H9 (cell line): ENCODE measurements around the gene SUFU. TPM values are rescaled to one million over a fixed set of nuclear protein-coding genes. Genes with fewer than 3 reads are reported as not detected.

Experiments used
- DNase-seq: peaks from one replicate; pipeline ENCODE4 v3.0.0-alpha.2; 2017
- H2AFZ ChIP-seq: one replicate; pipeline ENCODE4 v1.6.1; 2013; ENCODE audit warnings: mild to moderate bottlenecking, low read length, control low read depth, moderate library complexity
- H2AK5ac ChIP-seq: 2 replicates; pipeline ENCODE4 v1.6.1; 2013; ENCODE audit warnings: low read length, control low read depth, mixed read lengths; ENCODE audit not compliant: insufficient read length
- H2BK120ac ChIP-seq: one replicate; pipeline ENCODE4 v1.6.1; 2013; ENCODE audit warnings: low read depth, mild to moderate bottlenecking, low read length, control low read depth, inconsistent platforms; ENCODE audit not compliant: poor library complexity, severe bottlenecking
- H2BK12ac ChIP-seq: 2 replicates; pipeline ENCODE4 v1.6.1; 2013; ENCODE audit warnings: low read length, control low read depth, mixed read lengths, low read depth; ENCODE audit not compliant: insufficient read length
- H2BK15ac ChIP-seq: 2 replicates; pipeline ENCODE4 v1.6.1; 2013; ENCODE audit warnings: low read depth, low read length, control low read depth
- H2BK20ac ChIP-seq: one replicate; pipeline ENCODE4 v1.6.1; 2013; ENCODE audit warnings: low read depth, mild to moderate bottlenecking, low read length, control low read depth, inconsistent platforms; ENCODE audit not compliant: poor library complexity, severe bottlenecking
- H2BK5ac ChIP-seq: 2 replicates; pipeline ENCODE4 v1.6.1; 2013; ENCODE audit warnings: low read length, control low read depth, mixed read lengths; ENCODE audit not compliant: insufficient read length
- H3K14ac ChIP-seq: 2 replicates; pipeline ENCODE4 v1.6.1; 2013; ENCODE audit warnings: low read length, control low read depth; ENCODE audit not compliant: insufficient read depth
- H3K18ac ChIP-seq: 2 replicates; pipeline ENCODE4 v1.6.1; 2013; ENCODE audit warnings: low read depth, mild to moderate bottlenecking, mixed read lengths, low read length, control low read depth; ENCODE audit not compliant: insufficient read length
- H3K23ac ChIP-seq: 2 replicates; pipeline ENCODE4 v1.6.1; 2013; ENCODE audit warnings: low read length, control low read depth, mixed read lengths, low read depth; ENCODE audit not compliant: insufficient read length
- H3K23me2 ChIP-seq: 2 replicates; pipeline ENCODE4 v1.6.1; 2013; ENCODE audit warnings: low read depth, mild to moderate bottlenecking, mixed read lengths, low read length, control low read depth; ENCODE audit not compliant: insufficient read length, poor library complexity, severe bottlenecking
- H3K27ac ChIP-seq: 2 replicates; pipeline ENCODE4 v1.5.1; 2013; ENCODE audit warnings: low read length, control low read depth, mixed read lengths, low read depth; ENCODE audit not compliant: insufficient read length
- H3K27me3 ChIP-seq: 2 replicates; pipeline ENCODE4 v1.6.1; 2013; ENCODE audit warnings: low read length, control low read depth, inconsistent platforms; ENCODE audit not compliant: insufficient read depth
- H3K4ac ChIP-seq: 2 replicates; pipeline ENCODE4 v1.6.1; 2013; ENCODE audit warnings: low read depth, mild to moderate bottlenecking, control low read depth, inconsistent platforms, low read length, moderate library complexity
- H3K4me1 ChIP-seq: 2 replicates; pipeline ENCODE4 v1.6.1; 2013; ENCODE audit warnings: low read length, control low read depth, inconsistent platforms; ENCODE audit not compliant: insufficient read depth
- H3K4me2 ChIP-seq: 2 replicates; pipeline ENCODE4 v1.6.1; 2013; ENCODE audit warnings: low read length, control low read depth, mixed read lengths; ENCODE audit not compliant: insufficient read length, insufficient read depth
- H3K56ac ChIP-seq: 2 replicates; pipeline ENCODE4 v1.6.1; 2013; ENCODE audit warnings: low read depth, mild to moderate bottlenecking, mixed read lengths, low read length, control low read depth; ENCODE audit not compliant: insufficient read length
- H3K79me1 ChIP-seq: 2 replicates; pipeline ENCODE4 v1.6.1; 2013; ENCODE audit warnings: low read depth, mild to moderate bottlenecking, moderate library complexity, low read length, control low read depth, inconsistent platforms; ENCODE audit not compliant: insufficient read depth, poor library complexity, severe bottlenecking
- H3K79me2 ChIP-seq: 2 replicates; pipeline ENCODE4 v1.6.1; 2013; ENCODE audit warnings: low read length, control low read depth, inconsistent platforms; ENCODE audit not compliant: insufficient read depth
- H3K9ac ChIP-seq: 2 replicates; pipeline ENCODE4 v1.6.1; 2013; ENCODE audit warnings: low read length, control low read depth, mixed read lengths; ENCODE audit not compliant: insufficient read length; ENCODE audit errors: extremely low read depth
- H3K9me3 ChIP-seq: one replicate; pipeline ENCODE4 v1.6.1; 2013; ENCODE audit warnings: low read depth, low read length, inconsistent platforms; ENCODE audit not compliant: control insufficient read depth
- H3T11ph ChIP-seq: one replicate; pipeline ENCODE4 v1.6.1; 2013; ENCODE audit warnings: mild to moderate bottlenecking, low read length, control low read depth, inconsistent platforms
- H4K20me1 ChIP-seq: one replicate; pipeline ENCODE4 v1.6.1; 2013; ENCODE audit not compliant: control insufficient read depth, insufficient read length, insufficient read depth
- H4K5ac ChIP-seq: 2 replicates; pipeline ENCODE4 v1.6.1; 2013; ENCODE audit warnings: low read depth, mild to moderate bottlenecking, mixed read lengths, low read length, control low read depth; ENCODE audit not compliant: insufficient read length
- H4K8ac ChIP-seq: replicated peaks from 2 replicates; pipeline ENCODE4 v1.6.1; 2013; ENCODE audit warnings: low read length, control low read depth, mixed read lengths, low read depth; ENCODE audit not compliant: insufficient read length
- H4K91ac ChIP-seq: 2 replicates; pipeline ENCODE4 v1.6.1; 2013; ENCODE audit warnings: low read depth, mild to moderate bottlenecking, moderate library complexity, mixed read lengths, low read length, control low read depth; ENCODE audit not compliant: insufficient read length
- H3K27ac Mint-ChIP-seq, 3 experiments: 2 replicates in 2 of 3; 3 replicates in 1 of 3; pipeline ENCODE4 v1.8.0; 2020 to 2021; ENCODE audit warnings: mixed read lengths in 3 of 3, mild to moderate bottlenecking in 1 of 3, moderate library complexity in 1 of 3
- H3K27me3 Mint-ChIP-seq: 2 replicates; pipeline ENCODE4 v1.8.0; 2021; ENCODE audit warnings: low read depth, mild to moderate bottlenecking, moderate library complexity, mixed read lengths
- H3K36me3 Mint-ChIP-seq, 3 experiments: 2 replicates in 2 of 3; 3 replicates in 1 of 3; pipeline ENCODE4 v1.8.0; 2020 to 2021; ENCODE audit warnings: low read depth in 3 of 3, mixed read lengths in 3 of 3; ENCODE audit not compliant: insufficient read depth in 1 of 3
- H3K4me1 Mint-ChIP-seq, 2 experiments: 2 replicates each; pipeline ENCODE4 v1.8.0; 2020; ENCODE audit warnings: mixed read lengths in 2 of 2
- H3K4me3 Mint-ChIP-seq, 2 experiments: 2 replicates in 1 of 2; 3 replicates in 1 of 2; pipeline ENCODE4 v1.8.0; 2020 to 2021; ENCODE audit warnings: mild to moderate bottlenecking in 2 of 2, mixed read lengths in 2 of 2, moderate library complexity in 1 of 2
- H3K9me3 Mint-ChIP-seq, 2 experiments: 2 replicates in 1 of 2; 3 replicates in 1 of 2; pipeline ENCODE4 v1.8.0; 2020; ENCODE audit warnings: mild to moderate bottlenecking in 2 of 2, mixed read lengths in 2 of 2, moderate library complexity in 1 of 2
- WGBS: extraction: QIAGEN DNeasy Blood & Tissue Kit; methylation state at CpG from one replicate; pipeline ENCODE4 v1.1.7; 2013; ENCODE audit warnings: missing lambda C conversion rate, low lambda C conversion rate, mixed read lengths; ENCODE audit not compliant: insufficient read length; ENCODE audit errors: extremely low coverage; 5-methylcytosine and 5-hydroxymethylcytosine counted together
- total RNA-seq: library from RNA; stranded (reverse); gene quantifications from 2 replicates; pipeline ENCODE4 v1.2.1, GENCODE V29; 2021
- TF ChIP-seq, protein P1 (sequence below): fragments of 200-600 bp; sonication (generic); conservative IDR thresholded peaks from 3 replicates; pipeline ENCODE4 v1.8.0; 2021; ENCODE audit warnings: antibody characterized with exemption, mild to moderate bottlenecking

SUFU gene
- total RNA-seq, 1 experiment from 2014 or later, result 9.5 TPM

DNA sequence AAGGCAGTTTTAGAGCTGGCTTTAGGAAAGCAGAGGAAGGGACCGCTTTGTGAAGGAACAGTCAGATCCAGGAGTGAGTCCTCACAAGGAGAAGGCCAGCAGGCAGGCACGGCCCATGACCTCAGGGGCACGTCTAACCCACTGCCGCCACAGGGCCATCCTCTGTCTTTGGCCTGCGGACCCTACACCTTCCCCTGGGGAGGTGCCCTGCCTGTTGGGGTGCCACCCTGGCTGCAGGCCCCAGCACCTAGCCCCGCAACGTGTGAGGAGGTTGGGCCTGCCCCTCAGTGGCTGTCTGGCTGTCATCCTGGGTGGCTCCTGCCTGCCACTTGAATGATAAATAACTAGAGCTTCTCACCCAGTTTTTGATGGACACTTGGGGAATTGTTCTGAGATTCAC, 109.5 kb downstream of the SUFU start:
- WGBS, result no CpG with 5 or more reads among the region's 7 CpGs
- H4K91ac ChIP-seq, result no peak overlapping the region
- no peaks in the 10 kb centered on the region for H3K79me2 ChIP-seq
- no peak overlapping the region for H3K56ac ChIP-seq
- no peak overlapping the region for H2AFZ ChIP-seq
- H3K23me2 ChIP-seq, result no peaks in the 10 kb centered on the region
- no peak overlapping the region for H3K9ac ChIP-seq
- DNase-seq, result no peak
- H3K9me3 ChIP-seq, result no peaks in the 10 kb centered on the region
- H2BK5ac ChIP-seq, result no peak overlapping the region
- no peak overlapping the region for H3K27ac ChIP-seq
- peak overlapping the region; percentile 1; the same call in 1 of the 2 replicates for H2BK15ac ChIP-seq
- no peak overlapping the region for H3K14ac ChIP-seq
- H3T11ph ChIP-seq, result no peak overlapping the region
- no peak overlapping the region for H3K4me3 Mint-ChIP-seq
- H2AK5ac ChIP-seq, result no peak overlapping the region
- H3K79me1 ChIP-seq, result no peaks in the 10 kb centered on the region
- H3K9me3 Mint-ChIP-seq, result no peaks in the 10 kb centered on the region
- H3K4me1 ChIP-seq, result no peaks in the 10 kb centered on the region
- peaks cover 14 to 16% of the 10 kb centered on the region in 2 experiments for H3K4me1 Mint-ChIP-seq
- H3K27ac Mint-ChIP-seq, result peak overlapping the region in 2 of 3 experiments; percentile 76 to 88; a peak in 3 of 7 replicates
- H2BK12ac ChIP-seq, result no peak overlapping the region
- no peak overlapping the region for H3K18ac ChIP-seq
- H4K5ac ChIP-seq, result no peak overlapping the region
- H3K36me3 Mint-ChIP-seq, result peaks cover 3 to 8% (median 8%) of the 10 kb centered on the region in 3 experiments; a peak in 6 of 7 replicates
- H4K20me1 ChIP-seq, result no peaks in the 10 kb centered on the region
- H3K4me2 ChIP-seq, result no peak overlapping the region
- H2BK120ac ChIP-seq, result no peak overlapping the region
- H2BK20ac ChIP-seq, result no peak overlapping the region
- TF ChIP-seq, protein P1, sequence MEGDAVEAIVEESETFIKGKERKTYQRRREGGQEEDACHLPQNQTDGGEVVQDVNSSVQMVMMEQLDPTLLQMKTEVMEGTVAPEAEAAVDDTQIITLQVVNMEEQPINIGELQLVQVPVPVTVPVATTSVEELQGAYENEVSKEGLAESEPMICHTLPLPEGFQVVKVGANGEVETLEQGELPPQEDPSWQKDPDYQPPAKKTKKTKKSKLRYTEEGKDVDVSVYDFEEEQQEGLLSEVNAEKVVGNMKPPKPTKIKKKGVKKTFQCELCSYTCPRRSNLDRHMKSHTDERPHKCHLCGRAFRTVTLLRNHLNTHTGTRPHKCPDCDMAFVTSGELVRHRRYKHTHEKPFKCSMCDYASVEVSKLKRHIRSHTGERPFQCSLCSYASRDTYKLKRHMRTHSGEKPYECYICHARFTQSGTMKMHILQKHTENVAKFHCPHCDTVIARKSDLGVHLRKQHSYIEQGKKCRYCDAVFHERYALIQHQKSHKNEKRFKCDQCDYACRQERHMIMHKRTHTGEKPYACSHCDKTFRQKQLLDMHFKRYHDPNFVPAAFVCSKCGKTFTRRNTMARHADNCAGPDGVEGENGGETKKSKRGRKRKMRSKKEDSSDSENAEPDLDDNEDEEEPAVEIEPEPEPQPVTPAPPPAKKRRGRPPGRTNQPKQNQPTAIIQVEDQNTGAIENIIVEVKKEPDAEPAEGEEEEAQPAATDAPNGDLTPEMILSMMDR, result no peak
- H4K8ac ChIP-seq, result no peak overlapping the region
- no peaks in the 10 kb centered on the region for H3K27me3 ChIP-seq
- no peak overlapping the region for H3K23ac ChIP-seq
- no peaks in the 10 kb centered on the region for H3K27me3 Mint-ChIP-seq
- no peak overlapping the region for H3K4ac ChIP-seq
